ENCODE results near the gene LHFPL2. TPM values are rescaled to one million over a fixed set of nuclear protein-coding genes. Genes with fewer than 3 reads are reported as not detected.

LHFPL2 gene
- total RNA-seq, 1 experiment from 2014 or later = 17.9 TPM

GRCh38 chr5:78633700-78634099, 14.9 kb downstream of the LHFPL2 start:
- ATAC-seq = no peak
- no peak overlapping the region for H3K9ac ChIP-seq (ENCODE audit: low read length)
- H4K20me1 ChIP-seq (ENCODE audit: insufficient read depth) = no peaks in the 10 kb centered on the region
- no peak overlapping the region for H3K4me3 ChIP-seq (replicated peaks in 1 of 2; ENCODE audit: low read depth in 1 of 2, low read length in 2 of 2)
- H3K9me3 ChIP-seq (ENCODE audit: control insufficient read depth in 1 of 2, insufficient read depth in 1 of 2, low read depth in 1 of 2, low read length in 2 of 2) = no peaks in the 10 kb centered on the region
- intact Hi-C loops (cut with micrococcal nuclease) = loop anchor here (5.0 kb wide), 1 partner anchor 166 kb away; no protein-coding TSS in a partner anchor
- no TSS peak for BruUV-seq (replicated peaks)
- no peaks in the 10 kb centered on the region for H3K27me3 ChIP-seq (ENCODE audit: insufficient read depth, low read length)
- RAD21 ChIA-PET (ENCODE audit: low non-redundant PET in 1 of 2, low total read pairs in 2 of 2, uncharacterized antibody in 2 of 2, unreplicated experiment in 2 of 2) = no interaction called here
- POLR2A ChIA-PET = no interaction called here
- TF ChIP-seq ZFX (IDR thresholded peaks at IDR 0.05) (no peak), ZBTB33 (IDR thresholded peaks at IDR 0.05; ENCODE audit: extremely low read depth, insufficient replicate concordance, low read length) (no peak), EGR1 (IDR thresholded peaks at IDR 0.05; ENCODE audit: low read depth) (no peak), ATF3 (IDR thresholded peaks at IDR 0.05) (no peak), SIN3A (IDR thresholded peaks at IDR 0.05; ENCODE audit: low read depth) (no peak), RAD21 (IDR thresholded peaks at IDR 0.05; ENCODE audit: low read depth) (no peak), MAX (IDR thresholded peaks at IDR 0.05) (no peak), CEBPB (IDR thresholded peaks at IDR 0.05; ENCODE audit: low read depth) (no peak), REST (IDR thresholded peaks at IDR 0.05; ENCODE audit: low read depth) (no peak), YY1 (IDR thresholded peaks at IDR 0.05; ENCODE audit: extremely low read depth, insufficient replicate concordance, low read depth, low read length) (no peak), ZNF274 (IDR thresholded peaks at IDR 0.05; ENCODE audit: low read depth, low read length) (no peak), EZH2 (IDR thresholded peaks at IDR 0.05) (no peak), CTCF (IDR thresholded peaks at IDR 0.05 in 2 of 3, conservative IDR thresholded peaks at IDR 0.05 in 1 of 3; ENCODE audit: borderline replicate concordance in 1 of 3, insufficient read depth in 1 of 3, low read depth in 2 of 3, low read length in 2 of 3) (no peak), SP1 (IDR thresholded peaks at IDR 0.05; ENCODE audit: low read depth) (no peak), TCF7L2 (IDR thresholded peaks at IDR 0.05; ENCODE audit: borderline replicate concordance, extremely low read depth, insufficient read depth, insufficient read length) (no peak), EZH2phosphoT487 (IDR thresholded peaks at IDR 0.05; ENCODE audit: borderline replicate concordance) (no peak), FOSL1 (IDR thresholded peaks at IDR 0.05; ENCODE audit: low read depth) (no peak), ELF1 (IDR thresholded peaks at IDR 0.05; ENCODE audit: borderline replicate concordance, low read depth) (no peak), SRF (IDR thresholded peaks at IDR 0.05; ENCODE audit: low read depth) (no peak), CBX3 (IDR thresholded peaks at IDR 0.05; ENCODE audit: low read depth) (no peak)
- H3K4me1 ChIP-seq (ENCODE audit: control insufficient read depth in 1 of 2, insufficient read depth in 2 of 2, low read length in 2 of 2) = peaks cover 0 to 5% of the 10 kb centered on the region in 2 experiments; a peak in 2 of 4 replicates
- CTCF ChIA-PET = no interaction called here
- H3K36me3 ChIP-seq (ENCODE audit: control insufficient read depth in 1 of 2, insufficient read depth in 2 of 2, low read length in 2 of 2) = peaks cover 2 to 14% of the 10 kb centered on the region in 2 experiments; a peak in 2 of 4 replicates
- no peak for DNase-seq (ENCODE audit: low read depth, low spot score)
- H3K79me2 ChIP-seq (ENCODE audit: insufficient read depth, low read length) = peaks cover 32% of the 10 kb centered on the region
- no peaks in the 10 kb centered on the region for H3K9me2 ChIP-seq (ENCODE audit: insufficient read depth)
- no peak overlapping the region for H3K4me2 ChIP-seq (ENCODE audit: low read length)
- H2AFZ ChIP-seq (ENCODE audit: low read depth, low read length, poor library complexity, severe bottlenecking) = no peak overlapping the region
- H3K27ac ChIP-seq (ENCODE audit: low read depth, low read length) = no peak overlapping the region
